Dedifferentiated amniotic fluid mesenchymal stem cell (primary cell): ENCODE data around the gene DSCAML1.

Experiments used
- DNase-seq: peaks from one replicate; pipeline ENCODE4 v3.0.0-alpha.2; 2016; ENCODE audit errors: extremely low spot score

The DSCAML1 gene

GRCh38 chr11:117495357-117495756 is 301.7 kb downstream of the DSCAML1 start:
- no peak for DNase-seq

GRCh38 chr11:117492578-117493251 is 304.3 kb downstream of the DSCAML1 start:
- no peak for DNase-seq

- no peak for DNase-seq
These were observed 306.1 kb downstream of the DSCAML1 start for GRCh38 chr11:117490911-117491310.

GRCh38 chr11:117489999-117490679 is 306.9 kb downstream of the DSCAML1 start:
- no peak for DNase-seq

- no peak for DNase-seq
These were observed 307.7 kb downstream of the DSCAML1 start for GRCh38 chr11:117488996-117489952.

DNA sequence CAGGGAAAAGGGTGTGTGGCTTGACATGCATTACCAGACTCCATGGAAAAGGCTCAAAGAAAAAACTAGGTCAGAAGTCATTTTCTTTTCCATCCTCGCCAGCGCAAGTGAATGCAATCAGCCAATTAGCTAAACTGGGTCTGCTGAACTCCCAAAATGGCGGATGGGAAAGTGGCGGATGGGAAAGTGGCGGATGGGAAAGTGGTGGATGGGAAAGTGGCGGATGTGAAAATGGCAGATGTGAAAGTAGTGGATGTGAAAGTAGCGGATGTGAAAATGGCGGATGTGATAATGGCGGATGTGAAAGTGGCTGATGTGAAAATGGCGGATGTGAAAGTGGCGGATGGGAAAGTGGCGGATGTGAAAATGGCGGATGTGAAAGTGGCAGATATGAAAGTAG is 311.0 kb downstream of the DSCAML1 start:
- no peak for DNase-seq

GRCh38 chr11:117484156-117484555 is 312.9 kb downstream of the DSCAML1 start:
- no peak for DNase-seq

- DNase-seq = no peak
These were observed 313.6 kb downstream of the DSCAML1 start for GRCh38 chr11:117483372-117483771.

DNA sequence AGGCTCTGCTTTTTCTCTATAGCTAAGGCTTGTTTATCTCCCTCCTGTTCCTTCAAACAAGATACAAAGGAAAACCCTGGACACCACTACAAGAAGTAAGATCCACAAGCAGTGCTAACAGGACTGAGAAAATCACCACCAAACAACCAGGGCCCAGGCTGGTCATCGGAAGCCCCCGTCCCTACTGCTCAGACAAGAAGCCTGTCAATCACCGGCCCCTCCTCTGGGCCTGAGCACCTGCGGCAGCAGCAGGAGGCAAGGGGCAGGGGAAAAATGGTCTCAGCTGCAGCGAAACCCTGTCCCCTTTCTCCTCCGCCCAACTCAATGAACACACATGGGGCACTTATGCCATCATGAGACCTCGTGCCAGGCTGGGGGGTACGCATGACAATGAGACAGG is 314.1 kb downstream of the DSCAML1 start:
- no peak for DNase-seq

DNA sequence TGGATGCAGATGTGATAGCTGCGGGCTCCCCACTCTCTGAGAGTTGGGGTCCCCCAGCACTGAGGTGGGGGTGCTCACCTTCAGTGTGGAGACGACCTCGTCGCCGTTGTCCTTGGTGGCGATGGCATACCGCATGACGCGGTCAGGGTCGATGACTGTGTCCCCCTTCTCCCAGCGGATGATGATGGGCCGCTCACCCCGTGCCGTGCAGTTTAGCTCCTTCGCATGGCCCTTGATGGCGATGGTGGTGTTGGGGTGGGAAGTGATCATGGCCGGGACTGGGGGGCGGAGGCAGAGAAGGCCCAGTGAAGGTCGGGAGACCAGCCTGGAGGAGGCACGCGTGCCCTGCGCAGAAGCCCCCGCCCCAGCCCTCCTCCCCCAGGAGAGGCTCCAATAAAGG is 315.1 kb downstream of the DSCAML1 start:
- DNase-seq = no peak

GRCh38 chr11:117481036-117481435 is 316.0 kb downstream of the DSCAML1 start:
- no peak for DNase-seq

- DNase-seq = no peak
These were observed 316.8 kb downstream of the DSCAML1 start for GRCh38 chr11:117480221-117480620.

- DNase-seq = no peak
These were observed 317.6 kb downstream of the DSCAML1 start for GRCh38 chr11:117479372-117479771.

- no peak for DNase-seq
These were observed 318.1 kb downstream of the DSCAML1 start for GRCh38 chr11:117478926-117479325.

- no peak for DNase-seq
These were observed 318.7 kb downstream of the DSCAML1 start for GRCh38 chr11:117478126-117478860.

- DNase-seq = no peak
These were observed 319.3 kb downstream of the DSCAML1 start for GRCh38 chr11:117477721-117478120.

DNA sequence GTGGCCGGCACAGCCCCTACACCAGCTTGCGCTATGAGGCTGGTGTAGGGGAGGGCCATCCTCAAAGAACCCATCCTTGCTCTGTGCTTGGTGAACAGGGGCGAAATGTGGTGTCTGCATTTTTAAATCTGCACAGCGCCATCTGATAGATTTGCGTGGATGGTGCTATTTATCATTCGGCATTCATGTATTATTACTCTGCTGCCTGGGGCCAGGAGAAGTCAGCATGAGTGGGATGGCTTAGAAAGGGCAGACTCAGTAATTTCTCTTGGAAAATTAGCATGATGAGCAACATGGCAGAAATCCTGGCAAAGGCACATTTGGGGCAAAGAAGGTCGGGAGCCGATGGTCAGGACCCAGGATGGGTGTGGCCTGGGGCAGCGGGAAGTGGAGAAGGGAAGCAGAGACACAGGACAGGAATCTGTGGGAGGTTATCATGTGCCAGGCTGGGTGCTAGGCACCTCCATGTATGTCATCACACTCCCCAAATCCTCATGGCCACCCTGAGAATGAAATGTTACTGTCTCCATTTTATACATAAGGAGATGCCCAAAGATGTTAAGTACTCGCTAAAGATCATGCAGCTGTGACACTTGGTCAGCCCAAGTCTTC is 320.4 kb downstream of the DSCAML1 start:
- DNase-seq = no peak

DNA sequence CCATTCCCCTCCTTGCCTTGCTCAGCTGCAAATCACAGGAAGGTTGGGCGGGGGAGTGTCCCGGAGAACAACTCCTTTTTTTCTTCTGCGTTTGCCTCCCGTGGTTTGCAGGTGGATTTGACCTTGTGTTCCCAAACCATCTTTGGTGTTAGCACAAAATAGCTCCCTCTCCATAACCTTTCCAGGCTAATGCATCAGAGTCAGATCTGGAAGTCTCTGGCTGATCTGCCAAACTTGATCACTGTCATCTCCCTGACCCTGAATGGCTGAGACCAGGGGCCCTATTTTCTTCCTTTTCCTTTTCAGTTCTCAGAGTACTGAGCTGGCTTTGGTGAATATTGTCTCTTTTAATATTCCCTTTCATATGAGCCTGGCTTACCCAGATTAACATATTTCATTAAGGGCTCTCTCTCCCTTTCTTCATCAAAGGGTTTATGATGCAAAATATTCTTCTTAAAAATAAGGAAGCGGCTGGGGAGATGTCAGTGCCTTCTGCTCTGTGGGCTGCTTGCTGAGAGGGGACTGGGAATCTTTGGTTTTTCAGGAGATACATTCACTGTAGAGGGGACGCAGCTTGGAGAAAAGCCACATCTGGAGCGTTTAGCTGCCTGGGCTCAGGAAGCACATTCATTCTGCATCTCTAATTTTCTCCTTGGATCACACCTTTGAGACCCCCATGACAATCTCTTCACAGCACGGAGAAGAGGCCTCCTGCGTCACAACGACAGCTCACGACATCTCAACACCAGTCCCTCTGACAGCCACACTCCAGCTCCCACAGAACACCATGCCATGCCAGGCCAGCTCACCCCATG is 321.1 kb downstream of the DSCAML1 start:
- DNase-seq = no peak

DNA sequence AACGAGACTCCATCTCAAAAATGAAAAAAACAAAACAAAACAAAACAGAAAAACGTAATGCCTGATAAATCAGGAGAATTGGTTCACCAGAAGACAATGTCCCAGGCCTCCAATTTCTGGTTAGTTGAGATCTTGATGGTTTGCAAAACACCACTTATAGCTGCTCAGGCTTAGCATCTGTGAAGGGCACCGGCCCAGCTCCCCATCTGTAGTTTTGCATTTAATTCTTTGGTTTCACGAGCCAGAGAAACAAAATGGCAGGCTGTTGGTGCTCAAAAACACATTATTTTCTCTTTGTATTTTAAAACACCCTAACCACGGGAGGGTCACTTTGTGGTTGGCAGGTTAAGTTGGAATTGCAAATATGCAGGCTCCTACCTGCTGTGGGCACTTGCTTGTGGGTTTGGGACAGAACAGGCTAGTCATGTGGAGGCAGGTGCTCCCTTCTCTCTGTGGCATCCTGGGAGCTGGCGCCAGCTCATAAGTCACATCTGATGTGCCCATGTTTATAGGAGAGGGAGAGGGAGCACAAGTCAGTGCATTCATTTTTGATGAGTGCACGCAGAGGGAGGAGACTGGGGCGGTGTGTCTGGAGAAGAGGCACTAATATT is 323.4 kb downstream of the DSCAML1 start:
- DNase-seq = no peak

GRCh38 chr11:117471776-117472175 is 325.2 kb downstream of the DSCAML1 start:
- DNase-seq = no peak
